NCI-H345 (cell line): ENCODE measurements around the gene PAPPA2.
"Not testable (repeated sequence)": the region's sequence is repeated elsewhere in the genome, so short reads cannot be mapped to it uniquely, and the experiment has no call there.

Source experiments
- DNase-seq: peaks from one replicate; lab custom pipeline; 2025; lab: John Stamatoyannopoulos, UW

PAPPA2 gene

DNA sequence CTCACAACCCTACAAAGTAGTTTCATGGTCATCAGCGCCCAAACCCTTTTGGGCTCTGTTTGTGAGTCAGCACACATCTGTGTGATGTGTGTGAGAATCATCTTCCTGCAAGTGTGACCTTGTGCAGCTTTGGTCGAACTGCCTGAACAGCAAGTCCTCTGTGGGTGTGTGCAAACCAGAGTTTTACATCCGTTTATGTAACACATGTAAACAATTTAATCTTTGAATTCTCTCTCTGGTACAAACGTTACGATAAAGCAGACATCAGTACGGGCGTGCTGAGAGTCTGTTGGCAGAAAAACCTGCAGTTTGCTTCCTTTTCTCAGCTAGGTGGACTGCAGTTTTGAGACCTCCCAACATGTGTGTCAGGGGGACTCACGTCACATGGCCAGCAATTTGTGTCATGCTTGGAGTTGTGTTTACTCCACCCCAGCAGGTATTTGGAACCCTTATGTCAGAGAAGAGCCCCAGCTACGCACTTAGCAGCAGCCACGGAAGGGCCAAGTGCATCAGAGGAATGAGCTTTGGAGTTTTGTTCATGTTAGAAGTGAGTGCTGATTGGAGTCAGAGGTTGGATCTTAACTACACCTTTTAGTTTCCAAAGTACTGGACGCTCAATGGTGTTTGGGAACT, 230.8 kb downstream of the PAPPA2 start:
- DNase-seq, result no peak

DNA sequence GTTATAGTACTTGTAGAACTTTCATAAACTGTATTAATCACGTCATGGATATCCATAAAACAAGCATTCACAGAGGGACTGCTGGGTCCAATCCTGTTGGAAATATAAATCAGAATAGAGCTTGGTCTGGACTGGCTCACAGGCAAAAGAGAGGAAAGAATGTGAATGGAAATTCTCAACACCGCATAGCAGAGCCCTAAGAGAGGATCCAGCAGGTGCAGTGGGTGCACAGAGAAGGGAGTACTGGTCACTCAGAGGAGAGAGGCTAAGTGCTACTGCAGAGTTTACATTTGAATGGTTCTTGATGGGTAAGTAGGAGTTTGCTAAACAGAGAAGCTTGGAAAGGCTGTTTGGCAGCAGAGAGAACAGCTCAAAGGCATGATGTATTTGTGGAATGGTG, 231.7 kb downstream of the PAPPA2 start:
- DNase-seq, result no peak

DNA sequence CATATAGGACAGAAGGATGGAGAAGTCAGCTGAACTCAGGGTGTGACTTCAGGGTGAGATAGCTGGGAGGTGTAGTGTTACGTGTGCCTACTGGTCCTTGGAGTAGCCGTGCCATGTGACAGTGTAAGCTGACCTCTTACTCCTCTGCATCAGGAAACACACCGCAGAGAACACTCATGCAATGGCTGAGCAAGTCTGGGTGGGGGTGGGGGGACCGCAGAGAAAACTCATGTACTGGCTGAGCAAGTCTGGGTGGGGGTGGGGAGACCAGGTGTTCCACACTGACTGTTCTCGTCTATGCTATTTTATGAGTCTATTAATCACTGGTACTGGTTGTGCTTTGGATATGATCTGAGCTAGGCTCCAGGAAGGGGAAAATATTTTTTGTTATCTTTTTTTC, 233.1 kb downstream of the PAPPA2 start:
- no peak for DNase-seq

GRCh38 chr1:176696689-176697088, 233.7 kb downstream of the PAPPA2 start:
- DNase-seq, result no peak

- no peak for DNase-seq
Observed at GRCh38 chr1:176699821-176700220, 236.8 kb downstream of the PAPPA2 start.

DNA sequence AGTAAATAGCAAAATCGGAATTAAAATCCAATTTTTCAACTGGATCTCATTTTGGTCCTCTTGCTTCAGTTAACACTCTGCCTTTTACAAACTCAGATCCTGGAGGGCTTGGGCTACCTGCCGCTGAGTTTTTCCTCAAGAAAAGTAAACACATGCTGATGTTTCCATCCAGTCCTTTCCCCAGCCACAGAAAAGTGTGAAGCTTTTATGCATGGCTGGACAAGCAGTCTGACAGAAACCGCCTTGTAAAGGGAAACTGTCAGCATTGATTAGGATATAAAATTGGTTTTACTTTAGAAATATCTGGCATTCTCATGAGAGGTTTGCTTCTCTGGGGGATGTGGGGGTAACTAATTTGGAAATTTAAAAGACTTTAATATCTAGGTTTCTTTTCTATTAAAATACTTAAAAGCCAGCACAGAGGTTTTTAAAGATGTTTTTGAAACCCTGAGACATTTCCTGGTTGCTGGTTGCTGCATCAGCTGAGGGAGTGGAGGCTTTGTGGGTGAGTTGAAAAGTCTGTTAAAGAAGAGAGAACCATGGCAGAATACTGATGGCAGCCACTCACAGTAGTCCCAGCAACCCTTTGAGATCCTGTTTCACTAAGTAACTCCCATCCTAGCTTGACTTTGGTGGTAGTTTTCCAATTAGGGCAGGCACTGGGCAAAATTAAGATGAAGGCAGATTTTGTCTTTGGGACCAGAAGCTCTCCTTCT, 238.3 kb downstream of the PAPPA2 start:
- no peak for DNase-seq

DNA sequence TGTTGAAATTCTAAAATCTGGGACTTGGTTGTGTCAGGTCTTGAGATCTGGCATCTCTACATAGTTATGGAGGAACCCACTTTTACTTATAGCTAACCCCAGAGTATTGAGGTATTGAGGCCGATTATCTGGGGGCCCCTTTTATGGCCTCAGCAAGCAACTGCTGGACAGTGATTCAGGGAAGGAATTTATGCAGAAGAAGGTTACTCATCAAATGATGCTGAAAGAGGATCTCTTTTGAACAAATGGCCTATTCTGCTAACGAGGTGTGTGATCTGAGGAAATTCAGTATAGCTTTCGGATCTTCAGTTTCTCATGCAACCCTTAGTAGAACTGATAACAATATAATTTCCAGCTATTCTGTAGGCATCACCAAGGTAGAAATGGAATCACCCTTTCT, 239.9 kb downstream of the PAPPA2 start:
- no peak for DNase-seq

DNA sequence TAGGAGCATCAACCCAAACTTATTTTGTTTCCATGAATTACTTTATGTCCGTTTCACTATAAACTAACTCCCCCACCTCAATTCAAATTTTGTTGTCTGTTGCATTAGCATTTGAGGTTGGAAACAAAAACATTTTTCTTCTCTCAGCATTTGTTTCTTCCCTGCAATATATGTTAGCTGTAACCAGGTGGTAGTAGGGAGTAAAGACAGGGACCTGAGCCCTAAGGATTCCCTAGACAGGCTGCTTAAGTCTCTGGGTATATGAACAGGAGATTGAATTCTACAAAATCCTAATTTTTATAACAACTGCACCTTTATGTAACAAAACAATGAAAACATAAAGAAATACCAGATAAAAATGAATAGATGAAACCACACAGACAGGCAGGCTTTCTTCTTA, 242.6 kb downstream of the PAPPA2 start:
- no peak for DNase-seq

GRCh38 chr1:176717066-176717750, 254.2 kb downstream of the PAPPA2 start:
- no peak for DNase-seq

- DNase-seq, result no peak
Observed at GRCh38 chr1:176719447-176719846, 256.5 kb downstream of the PAPPA2 start.

DNA sequence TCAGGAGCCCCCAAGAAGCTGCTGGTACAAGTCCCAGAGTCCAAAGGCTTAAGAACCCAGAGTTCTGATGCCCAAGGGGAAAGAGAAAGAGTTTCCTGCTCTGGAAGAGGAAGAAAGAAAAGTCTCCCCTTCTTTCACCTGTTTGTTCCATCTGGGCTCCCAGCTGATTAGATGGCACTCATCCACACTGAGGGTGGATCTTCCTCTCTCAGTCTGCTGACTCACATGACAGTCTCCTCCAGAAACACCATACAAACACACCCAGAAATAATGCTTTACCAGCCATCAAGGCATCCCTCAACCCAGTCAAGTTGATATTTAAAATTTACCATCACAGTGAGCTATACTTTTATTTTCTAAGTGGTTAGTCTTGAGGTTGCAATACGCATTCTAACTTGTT, 257.9 kb downstream of the PAPPA2 start:
- DNase-seq, result no peak

DNA sequence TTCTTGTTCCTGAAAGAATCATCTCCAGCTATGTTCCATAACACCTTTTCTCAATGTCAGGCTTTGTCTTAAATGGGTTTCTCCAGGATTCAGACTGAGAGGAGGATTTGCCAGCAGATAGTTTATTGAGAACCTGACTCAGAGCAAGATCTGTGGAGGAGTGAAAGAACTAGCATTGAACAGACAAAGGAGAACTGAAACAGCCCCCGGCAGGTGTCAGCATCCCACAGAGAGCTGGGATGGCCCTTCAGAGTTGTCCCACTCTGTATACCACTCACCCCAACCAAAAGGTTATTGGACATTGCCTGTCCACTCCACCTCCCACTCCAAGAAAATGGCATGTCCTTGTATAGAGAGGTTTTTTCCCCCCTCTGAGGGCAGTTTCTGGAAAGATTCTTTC, 270.7 kb downstream of the PAPPA2 start:
- no peak for DNase-seq

DNA sequence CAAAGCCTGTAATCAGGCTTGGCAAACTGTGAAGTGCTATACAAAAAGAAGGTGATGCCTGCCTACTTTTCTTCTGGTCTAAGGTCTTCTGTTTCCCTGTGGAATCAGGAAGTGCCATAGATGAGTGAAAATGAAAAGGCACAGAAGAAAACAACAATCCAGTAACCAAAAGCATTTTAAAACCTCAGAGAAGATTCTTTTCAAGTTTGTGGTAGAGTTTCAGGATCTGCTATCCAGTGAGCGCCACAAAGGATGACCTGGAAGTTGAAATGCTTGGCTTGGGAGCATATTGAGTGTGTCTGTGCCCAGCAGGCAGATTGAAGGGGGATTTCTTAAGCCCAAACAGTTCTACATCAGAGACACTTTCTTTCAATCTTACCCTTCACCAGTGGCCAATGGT, 272.2 kb downstream of the PAPPA2 start:
- no peak for DNase-seq

- DNase-seq, result no peak
Observed at GRCh38 chr1:176736015-176736414, 273.0 kb downstream of the PAPPA2 start.

DNA sequence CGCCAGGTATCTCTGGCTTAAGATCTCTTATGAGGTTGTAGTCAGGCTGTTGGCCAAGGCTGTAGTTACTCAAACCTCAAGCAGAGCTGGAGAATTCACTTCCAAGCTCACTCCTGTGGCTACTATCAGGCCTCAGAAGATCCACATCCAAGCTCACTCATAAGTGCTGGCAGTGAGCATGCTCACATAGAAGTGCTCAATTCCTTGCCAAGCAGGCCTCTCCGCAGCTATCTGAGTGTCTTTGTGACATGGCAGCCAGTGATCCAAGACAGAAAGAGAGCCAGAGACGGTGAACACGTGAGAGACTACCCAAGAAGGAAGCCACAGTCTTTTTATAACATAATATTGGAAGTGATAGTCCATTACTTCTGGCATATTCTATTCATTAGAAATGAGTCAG, 278.2 kb downstream of the PAPPA2 start:
- no peak for DNase-seq

DNA sequence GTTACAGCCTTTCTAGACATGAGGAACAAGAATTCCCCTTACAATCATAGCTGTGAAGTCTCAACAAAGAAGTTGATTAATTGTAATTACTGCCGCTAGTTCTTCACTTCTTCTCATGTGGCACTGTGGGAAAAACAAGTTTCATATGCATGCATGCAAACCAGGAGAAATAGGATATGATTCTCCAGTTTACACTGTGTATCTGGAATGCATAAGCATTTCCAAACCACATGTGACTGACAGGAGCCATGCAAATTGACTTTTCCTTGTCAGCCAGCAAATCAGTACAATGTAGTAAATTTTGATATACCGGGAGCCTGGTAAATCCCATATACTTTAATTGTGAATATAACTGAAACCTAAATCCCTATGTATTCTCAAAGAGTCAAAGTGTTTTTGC, 279.3 kb downstream of the PAPPA2 start:
- DNase-seq, result no peak

GRCh38 chr1:176744142-176744541, 281.2 kb downstream of the PAPPA2 start:
- DNase-seq, result no peak

- no peak for DNase-seq
Observed at GRCh38 chr1:176745945-176746344, 283.0 kb downstream of the PAPPA2 start.

- DNase-seq, result no peak
Observed at GRCh38 chr1:176752505-176752904, 289.5 kb downstream of the PAPPA2 start.

DNA sequence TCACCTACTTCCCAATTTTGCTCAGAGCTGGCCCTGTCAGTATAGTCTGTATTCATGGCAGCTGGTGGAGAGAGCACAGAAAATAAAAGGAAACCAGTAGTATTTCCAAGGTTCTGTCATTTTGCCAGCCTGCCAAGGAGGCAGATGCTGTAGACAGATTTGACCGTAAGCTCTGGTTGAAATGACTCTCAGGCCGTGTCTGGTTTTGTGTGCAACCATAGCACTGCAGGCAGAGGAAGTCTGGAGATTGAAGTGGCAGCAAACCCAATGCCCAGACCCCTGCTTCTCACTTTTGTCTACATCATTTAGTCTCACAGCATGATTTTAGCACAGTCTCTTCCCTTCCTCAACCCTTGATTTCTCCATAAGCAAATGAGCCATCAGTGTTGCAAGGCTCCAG, 291.7 kb downstream of the PAPPA2 start:
- DNase-seq, result no peak

DNA sequence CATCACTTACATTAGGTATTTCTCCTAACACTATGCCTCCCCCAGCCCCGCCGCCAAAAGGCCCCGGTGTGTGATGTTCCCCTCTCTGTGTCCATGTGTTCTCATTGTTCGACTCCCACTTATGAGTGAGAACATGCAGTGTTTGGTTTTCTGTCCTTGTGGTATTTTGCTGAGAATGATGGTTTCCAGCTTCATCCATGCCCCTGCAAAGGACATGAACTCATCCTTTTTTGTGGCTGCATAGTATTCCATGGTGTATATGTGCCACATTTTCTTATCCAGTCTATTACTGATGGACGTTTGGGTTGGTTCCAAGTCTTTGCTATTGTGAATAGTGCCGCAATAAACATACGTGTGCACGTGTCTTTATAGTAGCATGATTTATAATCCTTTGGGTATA, 293.8 kb downstream of the PAPPA2 start:
- not testable (repeated sequence) for DNase-seq

DNA sequence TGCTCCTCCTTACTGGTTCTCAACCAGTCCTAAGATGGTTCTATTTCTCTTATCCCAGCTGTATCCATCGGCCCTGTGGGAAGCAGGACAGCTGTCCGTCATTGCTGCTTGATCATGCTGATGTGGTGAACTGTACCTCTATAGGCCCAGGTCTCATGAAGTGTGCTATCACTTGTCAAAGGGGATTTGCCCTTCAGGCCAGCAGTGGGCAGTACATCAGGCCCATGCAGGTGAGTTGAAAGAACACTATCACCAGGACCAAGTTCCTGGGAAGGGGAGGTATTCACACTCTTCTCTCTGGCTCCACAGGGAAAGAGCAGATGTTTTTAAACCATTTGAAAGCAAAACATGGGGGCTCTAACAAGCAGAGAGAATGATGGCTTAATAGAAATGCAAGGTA, 302.6 kb downstream of the PAPPA2 start:
- DNase-seq, result no peak

- DNase-seq, result no peak
Observed at GRCh38 chr1:176766779-176767178, 303.8 kb downstream of the PAPPA2 start.
